ENCODE data around the gene HS3ST3B1. TPM values are rescaled to one million over a fixed set of nuclear protein-coding genes. Genes with fewer than 3 reads are reported as not detected.

The HS3ST3B1 gene
- total RNA-seq, 4 donors from 2014 or later = 0.10 to 4.0 (median 0.82) TPM

- no peaks in the 10 kb centered on the region for H3K36me3 ChIP-seq
- no peaks in the 10 kb centered on the region for H3K9me3 ChIP-seq
- TF ChIP-seq CTCF (IDR thresholded peaks at IDR 0.05 in 4 of 5, conservative IDR thresholded peaks at IDR 0.05 in 1 of 5) = no peak
- no peak for TF ChIP-seq POLR2A (IDR thresholded peaks at IDR 0.05)
- intact Hi-C loops (cut with DNase I; ENCODE audit: low total_unique reads) = no loop called here
- in situ Hi-C loops (cut with MboI; ENCODE audit: low sequenced_read_pairs in 4 of 4) = no loop called here
- no peaks in the 10 kb centered on the region for H3K27me3 ChIP-seq
- no peak overlapping the region for H3K27ac ChIP-seq
- no peaks in the 10 kb centered on the region for H3K4me1 ChIP-seq
- ATAC-seq = no peak
- no peak for DNase-seq
- no peak overlapping the region for H3K4me3 ChIP-seq
Measured at GRCh38 chr17:14325618-14326167, 24.8 kb downstream of the HS3ST3B1 start.

DNA sequence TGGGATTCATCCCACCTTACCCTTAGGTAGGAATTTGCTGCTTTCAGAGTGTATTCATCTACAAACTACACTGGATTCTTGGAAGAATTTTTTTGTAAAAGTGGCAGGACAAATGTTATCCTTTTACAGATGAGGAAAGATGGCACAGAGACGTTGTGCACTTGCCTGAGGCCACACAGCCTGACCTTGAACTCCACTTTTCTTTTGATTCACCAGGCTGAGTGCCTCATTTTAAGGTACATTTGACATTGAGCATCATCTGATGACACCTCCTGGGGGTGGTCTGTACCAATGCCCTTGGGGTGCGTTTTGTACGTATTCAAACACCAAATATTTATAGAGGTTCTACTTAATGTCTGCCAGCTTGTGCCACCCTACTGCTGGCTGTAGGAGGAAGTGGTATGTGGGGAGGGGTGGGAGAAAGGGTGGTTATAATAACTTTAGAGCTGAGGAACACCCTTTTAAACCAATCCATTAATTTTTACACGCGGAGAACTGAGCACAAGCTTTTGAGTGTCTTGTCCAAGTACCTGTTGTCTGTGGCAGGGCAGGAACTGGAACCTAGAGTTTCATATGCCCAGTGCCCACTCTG is 29.1 kb downstream of the HS3ST3B1 start:
- ATAC-seq (no peak), DNase-seq (no peak)
- no peaks in the 10 kb centered on the region for H3K27me3 ChIP-seq
- H3K36me3 ChIP-seq = no peaks in the 10 kb centered on the region
- H3K4me3 ChIP-seq = no peak overlapping the region
- TF ChIP-seq CTCF (IDR thresholded peaks at IDR 0.05 in 4 of 5, conservative IDR thresholded peaks at IDR 0.05 in 1 of 5) (no peak), POLR2A (IDR thresholded peaks at IDR 0.05) (no peak)
- H3K4me1 ChIP-seq = no peaks in the 10 kb centered on the region
- intact Hi-C loops (cut with DNase I; ENCODE audit: low total_unique reads) (no loop called here), in situ Hi-C loops (cut with MboI; ENCODE audit: low sequenced_read_pairs in 4 of 4) (no loop called here)
- H3K9me3 ChIP-seq = no peaks in the 10 kb centered on the region
- H3K27ac ChIP-seq = no peak overlapping the region

DNA sequence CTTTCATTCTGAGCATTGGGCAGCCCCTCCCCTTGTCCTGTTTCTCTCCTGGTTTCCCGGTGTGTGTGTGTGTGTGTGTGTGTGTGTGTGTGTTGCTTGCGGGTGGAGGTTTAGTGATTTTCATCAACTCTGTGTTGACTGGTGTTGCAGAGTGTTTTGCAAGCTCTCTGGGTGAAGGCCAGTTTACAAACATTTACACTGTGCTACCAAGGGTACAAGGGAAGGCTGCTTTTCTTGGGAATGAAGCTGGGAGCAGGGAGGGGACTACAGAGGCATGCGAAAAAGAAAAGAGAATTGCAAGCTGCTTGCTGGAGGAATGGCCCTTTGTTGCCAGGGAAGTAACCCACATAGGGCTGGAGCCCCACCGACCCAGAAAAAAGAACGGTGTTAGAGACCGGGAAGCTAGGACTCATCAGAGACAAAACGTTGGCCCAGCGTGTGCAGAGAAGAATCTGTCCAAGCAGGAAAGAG is 29.6 kb downstream of the HS3ST3B1 start:
- Histone ChIP-seq H3K27me3 (no peaks in the 10 kb centered on the region), H3K4me1 (no peaks in the 10 kb centered on the region), H3K36me3 (no peaks in the 10 kb centered on the region), H3K4me3 (no peak overlapping the region), H3K27ac (no peak overlapping the region), H3K9me3 (no peaks in the 10 kb centered on the region)
- DNase-seq (no peak), ATAC-seq (no peak)
- intact Hi-C loops (cut with DNase I; ENCODE audit: low total_unique reads) = no loop called here
- TF ChIP-seq POLR2A (IDR thresholded peaks at IDR 0.05) = no peak
- no peak for TF ChIP-seq CTCF (IDR thresholded peaks at IDR 0.05 in 4 of 5, conservative IDR thresholded peaks at IDR 0.05 in 1 of 5)
- in situ Hi-C loops (cut with MboI; ENCODE audit: low sequenced_read_pairs in 4 of 4) = no loop called here

- no peak for TF ChIP-seq POLR2A (IDR thresholded peaks at IDR 0.05)
- TF ChIP-seq CTCF (IDR thresholded peaks at IDR 0.05 in 4 of 5, conservative IDR thresholded peaks at IDR 0.05 in 1 of 5) = no peak
- in situ Hi-C loops (cut with MboI; ENCODE audit: low sequenced_read_pairs in 4 of 4) = no loop called here
- DNase-seq = no peak
- no peak overlapping the region for H3K27ac ChIP-seq
- H3K36me3 ChIP-seq = no peaks in the 10 kb centered on the region
- H3K4me1 ChIP-seq = no peaks in the 10 kb centered on the region
- no peaks in the 10 kb centered on the region for H3K27me3 ChIP-seq
- no peak overlapping the region for H3K4me3 ChIP-seq
- H3K9me3 ChIP-seq = no peaks in the 10 kb centered on the region
- intact Hi-C loops (cut with DNase I; ENCODE audit: low total_unique reads) = no loop called here
- no peak for ATAC-seq
Measured at GRCh38 chr17:14331225-14331981, 30.5 kb downstream of the HS3ST3B1 start.
